Measurements from ENCODE around the gene PSORS1C2. TPM values are rescaled to one million over a fixed set of nuclear protein-coding genes. Genes with fewer than 3 reads are reported as not detected.

PSORS1C2 gene
- total and polyA plus RNA-seq, 12 donors, result not detected

DNA sequence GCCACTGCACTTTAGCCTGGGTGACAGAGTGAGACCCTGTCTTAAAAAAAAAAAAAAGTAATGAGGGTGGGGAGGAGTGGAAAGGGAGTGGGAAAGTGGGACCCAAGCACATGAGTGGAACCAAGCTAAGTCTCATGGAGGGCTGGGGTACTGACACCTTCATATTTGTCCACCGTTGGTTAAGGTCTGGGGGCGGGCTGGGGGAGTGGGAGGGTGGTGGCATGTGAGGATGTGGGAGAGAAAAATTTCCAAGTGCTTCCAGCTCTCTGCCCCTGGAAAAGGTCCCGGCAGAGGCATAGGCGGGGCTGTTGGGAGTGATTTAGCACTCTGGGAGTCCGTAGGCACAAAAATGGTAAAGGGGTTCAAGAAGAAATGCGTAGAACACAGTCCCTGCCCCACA, 6.1 kb downstream of the PSORS1C2 start:
- TF ChIP-seq, protein P1, sequence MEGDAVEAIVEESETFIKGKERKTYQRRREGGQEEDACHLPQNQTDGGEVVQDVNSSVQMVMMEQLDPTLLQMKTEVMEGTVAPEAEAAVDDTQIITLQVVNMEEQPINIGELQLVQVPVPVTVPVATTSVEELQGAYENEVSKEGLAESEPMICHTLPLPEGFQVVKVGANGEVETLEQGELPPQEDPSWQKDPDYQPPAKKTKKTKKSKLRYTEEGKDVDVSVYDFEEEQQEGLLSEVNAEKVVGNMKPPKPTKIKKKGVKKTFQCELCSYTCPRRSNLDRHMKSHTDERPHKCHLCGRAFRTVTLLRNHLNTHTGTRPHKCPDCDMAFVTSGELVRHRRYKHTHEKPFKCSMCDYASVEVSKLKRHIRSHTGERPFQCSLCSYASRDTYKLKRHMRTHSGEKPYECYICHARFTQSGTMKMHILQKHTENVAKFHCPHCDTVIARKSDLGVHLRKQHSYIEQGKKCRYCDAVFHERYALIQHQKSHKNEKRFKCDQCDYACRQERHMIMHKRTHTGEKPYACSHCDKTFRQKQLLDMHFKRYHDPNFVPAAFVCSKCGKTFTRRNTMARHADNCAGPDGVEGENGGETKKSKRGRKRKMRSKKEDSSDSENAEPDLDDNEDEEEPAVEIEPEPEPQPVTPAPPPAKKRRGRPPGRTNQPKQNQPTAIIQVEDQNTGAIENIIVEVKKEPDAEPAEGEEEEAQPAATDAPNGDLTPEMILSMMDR (IDR thresholded peaks at IDR 0.05), result no peak
- TF ChIP-seq POLR2A (IDR thresholded peaks at IDR 0.05), result no peak
- Histone ChIP-seq H3K4me1 (replicated peaks in 1 of 2) (peaks cover 0 to 4% of the 10 kb centered on the region in 2 donors), H3K27ac (no peak overlapping the region), H3K4me3 (no peak overlapping the region), H3K36me3 (replicated peaks in 1 of 2) (no peaks in the 10 kb centered on the region), H3K9me3 (replicated peaks in 1 of 3) (no peaks in the 10 kb centered on the region), H3K27me3 (no peaks in the 10 kb centered on the region)
- intact Hi-C loops (cut with DNase I), result no loop called here
- 58 to 75% (median 67%) methylated on average over 6 of the region's 6 CpGs for WGBS, 4 donors
- DNase-seq, result no peak

DNA sequence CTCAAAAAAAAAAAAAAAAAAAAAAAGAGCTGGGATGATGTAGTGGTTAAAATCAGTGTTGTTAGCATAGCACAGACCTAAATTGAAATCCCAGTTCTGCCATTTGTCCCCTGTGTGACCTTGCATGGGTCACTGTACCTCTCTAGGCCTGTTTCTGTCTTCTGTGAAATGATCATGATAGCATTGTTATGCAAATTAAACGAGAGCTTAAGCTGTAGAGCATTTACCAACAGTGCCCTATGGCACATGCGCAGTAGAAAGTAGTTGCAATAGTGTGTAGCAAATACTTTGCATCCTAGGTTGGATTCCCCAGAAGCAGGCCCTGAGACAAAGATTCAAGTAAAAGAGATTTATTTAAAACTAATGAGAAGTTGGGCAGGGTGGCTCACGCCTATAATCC, 7.3 kb downstream of the PSORS1C2 start:
- Histone ChIP-seq H3K4me1 (replicated peaks in 1 of 2) (no peaks in the 10 kb centered on the region), H3K36me3 (replicated peaks in 1 of 2) (no peaks in the 10 kb centered on the region), H3K27ac (no peak overlapping the region), H3K4me3 (no peak overlapping the region), H3K9me3 (replicated peaks in 1 of 3) (no peaks in the 10 kb centered on the region), H3K27me3 (no peaks in the 10 kb centered on the region)
- intact Hi-C loops (cut with DNase I), result no loop called here
- DNase-seq, result no peak
- TF ChIP-seq, protein P1 (IDR thresholded peaks at IDR 0.05), result no peak
- no peak for TF ChIP-seq POLR2A (IDR thresholded peaks at IDR 0.05)
- 70 to 89% (median 80%) methylated on average over 3 of the region's 3 CpGs for WGBS, 4 donors

DNA sequence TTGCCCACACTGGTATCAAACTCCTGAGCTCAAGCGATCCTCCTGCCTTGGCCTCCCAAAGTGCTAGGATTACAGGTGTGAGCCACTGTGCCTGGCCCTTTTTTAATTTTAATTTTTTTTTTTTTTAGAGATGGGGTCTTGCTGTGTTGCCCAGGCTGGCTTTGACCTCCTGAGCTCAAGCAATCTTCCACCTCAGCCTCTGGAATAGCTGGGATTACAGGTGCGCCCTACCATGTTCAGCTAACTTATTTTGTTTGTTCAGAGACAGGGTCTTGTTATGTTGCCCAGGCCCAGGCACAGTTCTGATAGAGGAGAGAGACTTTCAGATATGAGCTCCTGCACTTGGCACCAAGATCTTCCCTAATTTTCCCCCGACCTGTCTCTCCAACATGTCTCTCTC, 8.1 kb downstream of the PSORS1C2 start:
- H3K9me3 ChIP-seq (replicated peaks in 1 of 3), result no peaks in the 10 kb centered on the region
- H3K36me3 ChIP-seq (replicated peaks in 1 of 2), result no peaks in the 10 kb centered on the region
- no peak for DNase-seq
- H3K27ac ChIP-seq, result no peak overlapping the region
- WGBS, 4 donors, result 86 to 92% (median 88%) methylated on average over 3 of the region's 3 CpGs
- H3K27me3 ChIP-seq, result no peaks in the 10 kb centered on the region
- no peak for TF ChIP-seq POLR2A (IDR thresholded peaks at IDR 0.05)
- TF ChIP-seq, protein P1 (IDR thresholded peaks at IDR 0.05), result no peak
- no peak overlapping the region for H3K4me3 ChIP-seq
- H3K4me1 ChIP-seq (replicated peaks in 1 of 2), result no peaks in the 10 kb centered on the region
- intact Hi-C loops (cut with DNase I), result no loop called here

DNA sequence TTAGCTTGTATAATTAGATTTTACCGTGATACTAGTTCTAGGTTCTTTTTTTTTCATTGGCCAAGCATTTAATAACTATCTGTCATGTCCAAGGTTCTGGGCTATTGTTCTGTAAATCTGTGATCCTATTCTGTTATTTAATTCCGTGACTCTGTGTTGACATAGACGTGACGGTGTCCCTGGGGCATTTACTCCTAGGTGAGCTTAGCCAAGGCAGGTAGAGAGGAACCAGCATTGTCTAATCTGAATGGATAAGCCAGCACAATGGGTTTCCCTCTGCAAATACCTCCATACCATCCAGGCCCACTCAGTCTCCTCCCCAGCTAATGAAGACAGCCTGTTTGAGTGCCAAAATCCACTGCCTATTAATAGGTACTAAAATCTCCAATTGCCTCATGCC, 9.7 kb downstream of the PSORS1C2 start:
- H3K36me3 ChIP-seq (replicated peaks in 1 of 2), result no peaks in the 10 kb centered on the region
- H3K27ac ChIP-seq, result no peak overlapping the region
- 43 to 47% (median 46%) methylated on average over 4 of the region's 4 CpGs for WGBS, 4 donors
- TF ChIP-seq, protein P1 (IDR thresholded peaks at IDR 0.05), result no peak
- TF ChIP-seq POLR2A (IDR thresholded peaks at IDR 0.05), result no peak
- no peak for DNase-seq
- no peaks in the 10 kb centered on the region for H3K27me3 ChIP-seq
- no peaks in the 10 kb centered on the region for H3K4me1 ChIP-seq (replicated peaks in 1 of 2)
- H3K4me3 ChIP-seq, result no peak overlapping the region
- intact Hi-C loops (cut with DNase I), result no loop called here
- H3K9me3 ChIP-seq (replicated peaks in 1 of 3), result no peaks in the 10 kb centered on the region
